HG03159 (cell line): ENCODE data around the gene ANK2.

Experiments
- ATAC-seq: cut with Tn5 transposase; IDR thresholded peaks from one replicate; pipeline ENCODE4 v1.9.1; 2021; ENCODE audit warnings: mild to moderate bottlenecking, moderate library complexity; ENCODE audit not compliant: unreplicated experiment

The ANK2 gene

GRCh38 chr4:113325876-113326615 is 276.6 kb downstream of the ANK2 start:
- no peak for ATAC-seq

- no peak for ATAC-seq
Measured at GRCh38 chr4:113327494-113327893, 278.0 kb downstream of the ANK2 start.

DNA sequence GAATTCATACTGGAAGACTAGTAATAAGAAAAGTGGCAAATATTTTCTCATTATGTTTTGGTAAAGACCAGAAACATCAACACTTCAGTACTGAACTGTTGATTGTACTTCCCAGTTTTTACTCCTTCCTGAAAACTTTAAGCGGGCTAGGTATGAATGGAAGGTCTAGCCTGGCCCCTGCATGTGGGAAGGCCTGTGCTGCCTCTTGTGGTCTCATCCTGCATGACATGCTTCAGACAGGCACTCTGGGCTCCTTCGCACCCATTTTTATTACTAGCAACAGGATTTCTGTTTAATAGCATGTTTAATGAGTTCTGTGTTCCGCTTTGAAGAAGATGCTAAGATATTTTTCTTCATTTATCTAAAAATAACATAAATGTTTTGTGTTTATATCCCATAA is 279.1 kb downstream of the ANK2 start:
- ATAC-seq = peak; percentile 60

DNA sequence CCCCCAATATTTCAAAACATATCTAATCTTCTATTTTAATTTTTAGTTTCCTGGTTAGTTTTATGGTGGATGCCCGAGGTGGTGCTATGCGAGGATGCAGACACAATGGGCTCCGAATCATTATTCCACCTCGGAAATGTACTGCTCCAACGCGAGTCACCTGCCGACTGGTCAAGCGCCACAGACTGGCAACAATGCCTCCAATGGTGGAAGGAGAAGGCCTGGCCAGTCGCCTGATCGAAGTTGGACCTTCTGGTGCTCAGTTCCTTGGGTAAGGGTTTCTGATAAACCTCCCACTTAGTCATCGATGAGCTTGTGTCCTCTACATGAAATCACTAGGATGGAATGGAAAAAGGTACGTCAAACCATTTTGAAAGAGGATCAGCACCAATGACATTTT is 280.7 kb downstream of the ANK2 start:
- no peak for ATAC-seq

DNA sequence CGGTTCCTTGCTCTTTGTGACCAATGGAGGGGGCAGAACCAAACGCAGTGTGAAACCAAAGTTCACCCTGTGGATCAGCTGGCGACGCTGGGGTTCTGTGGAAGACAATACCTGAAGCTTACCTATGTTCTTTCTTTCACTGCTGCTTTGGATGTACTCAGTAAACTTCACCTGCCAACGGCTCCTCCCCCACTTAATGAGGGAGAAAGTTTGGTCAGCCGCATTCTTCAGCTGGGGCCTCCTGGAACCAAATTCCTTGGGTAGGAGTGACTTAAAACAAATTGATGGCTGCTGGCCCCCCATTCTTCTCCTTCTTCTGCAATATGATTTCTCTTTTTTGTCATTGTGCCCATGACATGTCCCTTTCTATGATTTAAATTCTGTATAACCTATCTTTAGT is 282.4 kb downstream of the ANK2 start:
- ATAC-seq = no peak

DNA sequence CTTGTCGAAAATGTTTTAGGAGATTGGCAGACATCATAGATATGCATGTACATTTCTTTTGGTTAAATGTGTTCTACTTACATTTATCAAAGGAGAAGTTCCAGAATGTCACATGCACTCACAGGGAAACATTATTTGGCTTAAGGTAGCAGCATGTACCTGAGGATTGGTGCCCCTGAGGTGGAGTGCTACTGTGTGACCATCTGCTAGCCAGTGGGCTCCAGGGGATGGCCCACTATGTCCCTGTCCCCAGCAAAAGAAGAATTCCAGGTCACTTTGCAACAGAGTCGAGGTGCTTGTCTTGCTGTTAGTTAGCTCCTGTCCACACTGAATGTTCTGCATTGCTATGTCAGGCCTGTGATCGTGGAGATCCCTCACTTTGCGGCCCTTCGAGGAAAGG is 283.2 kb downstream of the ANK2 start:
- ATAC-seq = no peak

DNA sequence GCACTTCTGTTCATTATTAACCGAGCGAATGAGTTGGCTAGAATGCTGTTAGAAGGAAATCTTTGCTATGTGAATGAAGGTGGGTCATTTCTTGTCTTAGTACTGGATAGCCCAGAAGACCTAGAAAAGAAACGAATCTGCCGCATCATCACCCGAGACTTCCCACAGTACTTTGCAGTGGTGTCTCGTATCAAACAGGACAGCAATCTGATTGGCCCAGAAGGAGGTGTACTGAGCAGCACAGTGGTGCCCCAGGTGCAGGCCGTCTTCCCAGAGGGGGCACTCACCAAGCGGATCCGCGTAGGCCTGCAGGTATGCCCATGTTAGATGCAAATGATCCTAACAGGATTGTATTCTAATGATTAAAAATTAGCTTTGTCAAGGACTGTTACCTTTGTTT is 286.3 kb downstream of the ANK2 start:
- no peak for ATAC-seq

GRCh38 chr4:113336556-113336955 is 287.1 kb downstream of the ANK2 start:
- ATAC-seq = no peak

- ATAC-seq = no peak
Measured at GRCh38 chr4:113339430-113339813, 290.0 kb downstream of the ANK2 start.

DNA sequence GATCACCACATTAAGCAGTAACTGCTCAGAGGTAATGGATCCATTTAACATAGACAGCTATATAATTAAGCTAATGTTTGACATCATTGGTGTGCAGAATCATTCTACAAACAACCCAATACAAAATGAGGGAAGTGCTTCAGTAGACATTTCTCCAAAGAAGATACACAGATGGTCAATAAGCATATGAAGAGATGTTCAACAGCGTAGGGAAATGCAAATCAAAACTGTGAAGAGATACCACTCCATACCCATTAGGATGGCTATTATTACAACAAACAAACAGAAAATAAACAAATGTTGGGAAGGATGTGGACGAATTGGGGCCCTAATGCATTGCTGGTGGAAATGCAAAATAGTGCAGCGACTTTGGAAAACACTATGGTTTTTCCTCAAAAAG is 294.6 kb downstream of the ANK2 start:
- no peak for ATAC-seq

DNA sequence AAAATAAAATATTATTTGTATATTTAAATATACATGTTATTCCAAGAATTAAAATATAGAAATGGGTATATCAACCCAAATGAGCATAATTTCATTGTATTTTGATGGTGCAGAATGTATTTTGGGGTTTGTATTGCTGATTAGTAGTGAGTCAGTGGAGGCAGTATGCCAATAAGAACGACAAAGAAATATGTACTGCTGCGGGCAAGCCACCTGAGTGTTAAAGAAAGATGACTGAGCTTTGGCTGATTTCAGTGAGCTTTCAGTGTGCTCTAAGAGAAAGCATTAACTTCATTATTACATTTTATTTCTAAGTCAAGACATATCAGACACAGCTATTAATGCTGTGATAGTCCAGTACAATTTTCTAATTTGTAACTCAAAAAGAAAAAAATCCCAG is 297.8 kb downstream of the ANK2 start:
- ATAC-seq = no peak

DNA sequence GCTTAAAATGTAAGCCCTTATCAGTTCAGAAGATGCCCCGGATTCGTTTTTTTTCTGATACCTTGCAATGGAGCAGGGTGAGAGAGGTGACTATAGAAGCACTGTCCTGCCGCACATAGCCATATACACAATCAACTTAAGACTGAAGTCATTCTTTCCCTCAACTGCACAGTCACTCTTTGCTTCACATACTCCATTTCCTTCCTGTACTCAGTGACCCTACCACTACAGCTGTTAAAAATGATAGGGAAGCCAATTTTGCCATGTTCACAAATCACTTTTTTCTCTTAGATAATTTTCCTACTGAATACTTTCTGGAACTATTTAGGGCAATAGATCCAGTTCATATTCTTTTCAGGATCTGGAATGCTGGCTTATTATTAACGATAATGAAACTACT is 300.0 kb downstream of the ANK2 start:
- ATAC-seq = peak; percentile 79

DNA sequence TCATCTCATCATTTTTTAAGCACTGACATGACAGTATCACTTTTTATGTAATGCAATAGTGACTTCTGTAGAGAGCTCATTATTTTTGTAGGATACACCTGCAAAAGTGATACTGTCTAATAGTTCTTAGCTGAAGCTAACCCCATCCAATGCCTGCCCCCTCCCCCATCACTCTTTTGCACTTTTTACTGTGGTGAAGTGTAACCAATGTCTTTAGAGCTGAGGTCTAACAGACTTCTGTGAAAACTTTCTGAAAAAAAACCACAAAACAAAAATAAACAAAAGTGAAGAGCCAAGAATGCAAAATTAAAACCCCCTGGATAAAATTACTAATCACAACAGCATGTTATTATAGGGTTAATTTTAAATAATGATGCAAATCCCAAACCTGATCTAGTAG is 301.1 kb downstream of the ANK2 start:
- ATAC-seq = no peak

DNA sequence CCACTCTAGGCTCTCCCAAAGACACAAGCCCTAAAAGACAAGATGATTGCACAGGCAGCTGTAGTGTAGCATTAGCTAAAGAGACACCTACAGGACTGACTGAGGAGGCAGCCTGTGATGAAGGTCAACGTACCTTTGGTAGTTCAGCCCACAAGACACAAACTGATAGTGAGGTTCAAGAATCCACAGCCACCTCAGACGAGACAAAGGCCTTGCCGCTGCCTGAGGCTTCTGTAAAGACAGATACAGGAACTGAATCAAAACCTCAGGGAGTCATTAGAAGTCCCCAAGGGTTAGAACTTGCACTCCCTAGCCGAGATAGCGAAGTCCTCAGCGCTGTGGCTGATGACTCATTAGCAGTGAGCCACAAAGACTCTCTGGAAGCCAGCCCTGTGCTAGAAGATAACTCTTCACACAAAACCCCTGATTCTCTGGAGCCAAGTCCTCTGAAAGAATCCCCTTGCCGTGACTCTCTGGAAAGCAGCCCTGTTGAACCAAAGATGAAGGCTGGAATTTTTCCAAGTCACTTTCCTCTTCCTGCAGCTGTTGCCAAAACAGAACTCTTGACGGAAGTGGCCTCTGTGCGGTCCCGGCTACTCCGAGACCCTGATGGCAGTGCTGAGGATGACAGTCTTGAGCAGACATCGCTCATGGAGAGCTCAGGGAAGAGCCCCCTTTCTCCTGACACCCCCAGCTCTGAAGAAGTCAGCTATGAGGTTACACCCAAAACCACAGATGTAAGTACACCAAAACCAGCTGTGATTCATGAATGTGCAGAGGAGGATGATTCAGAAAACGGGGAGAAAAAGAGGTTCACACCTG is 306.3 kb downstream of the ANK2 start:
- peak; percentile 98 for ATAC-seq

DNA sequence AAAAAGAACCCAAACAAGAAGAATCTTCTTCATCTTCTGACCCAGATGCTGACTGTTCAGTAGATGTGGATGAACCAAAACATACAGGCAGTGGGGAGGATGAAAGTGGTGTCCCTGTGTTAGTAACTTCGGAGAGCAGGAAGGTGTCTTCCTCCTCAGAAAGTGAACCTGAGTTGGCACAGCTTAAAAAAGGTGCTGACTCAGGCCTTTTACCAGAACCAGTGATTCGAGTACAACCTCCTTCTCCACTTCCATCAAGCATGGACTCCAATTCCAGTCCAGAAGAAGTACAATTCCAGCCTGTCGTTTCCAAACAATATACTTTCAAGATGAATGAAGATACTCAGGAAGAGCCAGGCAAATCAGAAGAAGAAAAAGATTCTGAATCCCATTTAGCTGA is 307.0 kb downstream of the ANK2 start:
- no peak for ATAC-seq

DNA sequence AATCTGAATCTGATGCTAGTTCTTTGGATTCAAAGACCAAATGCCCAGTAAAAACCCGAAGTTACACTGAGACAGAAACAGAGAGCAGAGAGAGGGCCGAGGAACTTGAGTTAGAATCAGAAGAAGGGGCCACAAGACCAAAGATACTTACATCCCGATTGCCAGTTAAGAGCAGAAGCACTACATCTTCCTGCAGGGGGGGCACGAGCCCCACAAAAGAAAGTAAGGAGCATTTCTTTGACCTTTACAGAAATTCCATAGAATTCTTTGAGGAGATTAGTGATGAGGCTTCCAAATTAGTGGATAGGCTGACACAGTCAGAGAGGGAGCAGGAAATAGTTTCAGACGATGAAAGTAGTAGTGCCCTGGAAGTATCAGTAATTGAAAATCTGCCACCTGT is 309.3 kb downstream of the ANK2 start:
- no peak for ATAC-seq

- ATAC-seq = no peak
Measured at GRCh38 chr4:113365377-113365776, 315.9 kb downstream of the ANK2 start.

- ATAC-seq = no peak
Measured at GRCh38 chr4:113368056-113368455, 318.6 kb downstream of the ANK2 start.

DNA sequence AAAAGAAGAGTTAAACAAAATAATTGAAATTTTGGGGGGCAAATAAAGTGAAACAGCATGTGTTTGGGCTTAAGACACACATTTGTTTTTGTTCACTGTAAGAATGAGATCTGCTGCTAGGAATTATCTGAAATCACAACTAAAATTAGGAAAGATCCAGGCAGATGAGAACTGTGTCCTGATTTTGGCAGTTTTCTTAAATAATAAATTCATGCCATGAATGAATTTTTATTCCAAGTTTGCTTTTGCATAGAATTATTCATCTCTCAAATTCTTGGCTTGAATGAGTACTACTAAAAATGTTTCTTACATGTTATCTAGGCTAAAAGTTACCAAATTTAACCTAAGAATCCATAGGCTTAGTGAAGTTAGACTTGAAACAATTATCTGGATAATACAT is 321.7 kb downstream of the ANK2 start:
- ATAC-seq = no peak

DNA sequence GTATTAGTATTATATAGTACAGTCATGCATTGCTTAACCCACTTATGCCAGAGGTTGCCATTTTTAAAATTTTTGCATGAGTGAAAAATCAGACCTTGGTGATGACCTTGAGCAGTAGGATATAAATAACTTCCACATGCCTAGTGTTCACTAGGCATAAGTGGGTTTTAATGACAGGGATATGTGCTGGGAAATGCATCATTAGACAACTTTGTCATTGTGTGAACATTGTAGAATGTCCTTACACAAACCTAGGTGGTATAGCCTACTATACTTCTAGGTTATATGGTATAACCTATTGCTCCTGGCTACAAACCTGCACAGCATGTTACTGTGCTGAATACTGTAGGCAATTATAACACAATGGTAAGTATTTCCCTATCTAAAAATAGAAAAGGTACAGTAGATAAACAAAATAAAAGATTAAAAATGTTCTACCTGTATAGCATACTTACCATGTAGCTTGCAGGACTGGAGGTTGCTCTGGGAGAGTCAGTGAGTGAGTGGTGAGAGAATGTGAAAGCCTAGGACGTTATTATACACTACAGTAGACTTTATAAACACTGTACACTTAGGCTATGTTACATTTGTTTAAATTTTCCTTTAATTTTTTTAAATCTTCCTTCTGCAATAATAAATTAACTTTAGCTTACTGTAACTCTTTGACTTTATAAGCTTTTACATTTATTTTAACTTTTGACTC is 326.7 kb downstream of the ANK2 start:
- ATAC-seq = no peak

DNA sequence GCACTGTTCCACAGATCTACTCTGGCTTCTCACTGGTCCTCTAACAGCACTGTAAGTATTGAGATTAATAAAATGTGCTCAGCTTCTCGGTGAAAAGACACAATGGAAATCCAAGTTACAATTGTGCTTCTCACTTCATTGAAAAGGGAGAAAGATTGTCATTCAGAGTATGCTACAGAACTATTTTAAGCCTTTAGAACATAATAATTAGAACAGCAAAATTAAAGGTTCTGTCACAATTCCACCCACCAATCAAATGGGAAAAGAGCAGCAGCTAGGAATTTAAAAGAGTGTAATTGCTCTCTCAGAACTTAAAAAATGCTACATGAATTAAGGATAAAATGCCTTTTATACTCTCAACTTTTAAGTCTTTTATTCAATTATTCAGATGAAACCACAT is 329.4 kb downstream of the ANK2 start:
- ATAC-seq = no peak

GRCh38 chr4:113382704-113383103 is 333.3 kb downstream of the ANK2 start:
- no peak for ATAC-seq
